ENCODE results near the gene TRPM4.

- TF ChIP-seq CTCF (IDR thresholded peaks at IDR 0.05) (no peak), POLR2A (IDR thresholded peaks at IDR 0.05) (no peak)
Measured at GRCh38 chr19:49165111-49165750, 7.6 kb downstream of the TRPM4 start.
